ENCODE data around the gene CGB2. TPM values are rescaled to one million over a fixed set of nuclear protein-coding genes. Genes with fewer than 3 reads are reported as not detected.

The CGB2 gene
- total and polyA plus RNA-seq, 12 donors, result not detected

- no peak overlapping the region for H3K27ac ChIP-seq
- H3K4me1 ChIP-seq (replicated peaks in 1 of 2), result peaks cover 14 to 15% of the 10 kb centered on the region in 2 donors
- intact Hi-C loops (cut with DNase I), result no loop called here
- no peaks in the 10 kb centered on the region for H3K27me3 ChIP-seq
- TF ChIP-seq POLR2A (IDR thresholded peaks at IDR 0.05), result no peak
- TF ChIP-seq CTCF (IDR thresholded peaks at IDR 0.05), result no peak
- WGBS, 4 donors, result 85 to 94% (median 86%) methylated on average over 7 of the region's 7 CpGs
- peaks cover 0 to 72% of the 10 kb centered on the region in 2 donors for H3K36me3 ChIP-seq (replicated peaks in 1 of 2)
- no peak for DNase-seq
- H3K9me3 ChIP-seq (replicated peaks in 1 of 3), result no peaks in the 10 kb centered on the region
- H3K4me3 ChIP-seq, result no peak overlapping the region
Measured at GRCh38 chr19:48987323-48987722, 44.4 kb upstream of the CGB2 start.

GRCh38 chr19:48988286-48988685 lies 43.4 kb upstream of the CGB2 start:
- intact Hi-C loops (cut with DNase I), result no loop called here
- TF ChIP-seq POLR2A (IDR thresholded peaks at IDR 0.05), result no peak
- no peak for TF ChIP-seq CTCF (IDR thresholded peaks at IDR 0.05)
- Histone ChIP-seq H3K4me1 (replicated peaks in 1 of 2) (peaks cover 15 to 18% of the 10 kb centered on the region in 2 donors), H3K4me3 (no peak overlapping the region), H3K9me3 (replicated peaks in 1 of 3) (no peaks in the 10 kb centered on the region), H3K27me3 (no peaks in the 10 kb centered on the region), H3K27ac (no peak overlapping the region), H3K36me3 (replicated peaks in 1 of 2) (peaks cover 0 to 62% of the 10 kb centered on the region in 2 donors)
- no peak for DNase-seq
- 92 to 100% (median 95%) methylated on average over 7 of the region's 7 CpGs for WGBS, 4 donors

- Histone ChIP-seq H3K4me1 (replicated peaks in 1 of 2) (peaks cover 15 to 18% of the 10 kb centered on the region in 2 donors), H3K27me3 (no peaks in the 10 kb centered on the region), H3K9me3 (replicated peaks in 1 of 3) (no peaks in the 10 kb centered on the region), H3K4me3 (no peak overlapping the region), H3K27ac (no peak overlapping the region), H3K36me3 (replicated peaks in 1 of 2) (peaks cover 0 to 57% of the 10 kb centered on the region in 2 donors)
- intact Hi-C loops (cut with DNase I), result no loop called here
- DNase-seq, result no peak
- TF ChIP-seq POLR2A (IDR thresholded peaks at IDR 0.05), result no peak
- no peak for TF ChIP-seq CTCF (IDR thresholded peaks at IDR 0.05)
- 93 to 96% (median 94%) methylated on average over 9 of the region's 9 CpGs for WGBS, 4 donors
Measured at GRCh38 chr19:48988860-48989259, 42.8 kb upstream of the CGB2 start.

- no peak overlapping the region for H3K4me3 ChIP-seq
- H3K9me3 ChIP-seq (replicated peaks in 1 of 3), result no peaks in the 10 kb centered on the region
- no peak overlapping the region for H3K27ac ChIP-seq
- no peak for DNase-seq
- intact Hi-C loops (cut with DNase I), result no loop called here
- TF ChIP-seq CTCF (IDR thresholded peaks at IDR 0.05), result no peak
- TF ChIP-seq POLR2A (IDR thresholded peaks at IDR 0.05), result no peak
- WGBS, 4 donors, result 71 to 85% (median 80%) methylated on average over 14 to 17 of the region's 17 CpGs
- H3K27me3 ChIP-seq, result no peaks in the 10 kb centered on the region
- H3K4me1 ChIP-seq (replicated peaks in 1 of 2), result peaks cover 18 to 23% of the 10 kb centered on the region in 2 donors
- H3K36me3 ChIP-seq (replicated peaks in 1 of 2), result peaks cover 0 to 47% of the 10 kb centered on the region in 2 donors
Measured at GRCh38 chr19:48989701-48990291, 41.9 kb upstream of the CGB2 start.
